ENCODE measurements around the gene DLG1. TPM values are rescaled to one million over a fixed set of nuclear protein-coding genes. Genes with fewer than 3 reads are reported as not detected.
"Not testable (repeated sequence)": the region's sequence is repeated elsewhere in the genome, so short reads cannot be mapped to it uniquely, and the experiment has no call there.

The DLG1 gene
- total RNA-seq, 2 experiments from 2014 or later = 58.8 to 78.4 TPM

- intact Hi-C loops (cut with DNase I, micrococcal nuclease) = no loop called here
- ChIA-PET POLR2A (no interaction called here), CTCF (no interaction called here)
- ATAC-seq (no peak), DNase-seq (no peak)
- H3K36me3 Mint-ChIP-seq (ENCODE audit: low read depth) = peaks cover 2% of the 10 kb centered on the region
- no peaks in the 10 kb centered on the region for H3K27me3 Mint-ChIP-seq
- H3K4me3 Mint-ChIP-seq = no peak overlapping the region
- H3K4me1 Mint-ChIP-seq = peaks cover 8% of the 10 kb centered on the region
- H3K27ac Mint-ChIP-seq = no peak overlapping the region
- H3K9me3 Mint-ChIP-seq (ENCODE audit: low read depth) = no peaks in the 10 kb centered on the region
Measured at GRCh38 chr3:197195326-197195725, 103.1 kb downstream of the DLG1 start.

- POLR2A ChIA-PET; CTCF ChIA-PET; H3K9me3 Mint-ChIP-seq (ENCODE audit: low read depth); ATAC-seq; H3K27ac Mint-ChIP-seq; H3K4me3 Mint-ChIP-seq; DNase-seq; intact Hi-C loops (cut with DNase I, micrococcal nuclease); H3K27me3 Mint-ChIP-seq; H3K36me3 Mint-ChIP-seq (ENCODE audit: low read depth): not testable (repeated sequence)
- H3K4me1 Mint-ChIP-seq = peaks cover 20% of the 10 kb centered on the region
Measured at GRCh38 chr3:197193759-197194158, 104.7 kb downstream of the DLG1 start.

GRCh38 chr3:197191897-197192296, 106.5 kb downstream of the DLG1 start:
- Mint-ChIP-seq H3K4me3 (no peak overlapping the region), H3K27me3 (no peaks in the 10 kb centered on the region), H3K9me3 (ENCODE audit: low read depth) (no peaks in the 10 kb centered on the region), H3K4me1 (peaks cover 16% of the 10 kb centered on the region), H3K36me3 (ENCODE audit: low read depth) (peaks cover 2% of the 10 kb centered on the region), H3K27ac (no peak overlapping the region)
- ChIA-PET CTCF (no interaction called here), POLR2A (no interaction called here)
- DNase-seq (no peak), ATAC-seq (no peak)
- intact Hi-C loops (cut with DNase I, micrococcal nuclease) = no loop called here

- peaks cover 16% of the 10 kb centered on the region for H3K4me1 Mint-ChIP-seq
- H3K9me3 Mint-ChIP-seq (ENCODE audit: low read depth) = no peaks in the 10 kb centered on the region
- no peaks in the 10 kb centered on the region for H3K27me3 Mint-ChIP-seq
- intact Hi-C loops (cut with DNase I, micrococcal nuclease) = loop anchor here (5.0 kb wide), 1 partner anchor 352 kb away; no protein-coding TSS in a partner anchor
- ChIA-PET POLR2A (no interaction called here), CTCF (interaction anchor here (0.6 to 1.7 kb wide), 6 partner anchors 10 to 215 kb away, joined by 3 to 5 read pairs (median 4); no protein-coding TSS in a partner anchor)
- peaks cover 2% of the 10 kb centered on the region for H3K36me3 Mint-ChIP-seq (ENCODE audit: low read depth)
- ATAC-seq = peak; percentile 30
- no peak for DNase-seq
- H3K4me3 Mint-ChIP-seq = no peak overlapping the region
- peak overlapping the region; percentile 14 for H3K27ac Mint-ChIP-seq
Measured at GRCh38 chr3:197189623-197190022, 108.8 kb downstream of the DLG1 start.

- ChIA-PET POLR2A (no interaction called here), CTCF (interaction anchor here (0.6 to 1.7 kb wide), 9 partner anchors 9 to 595 kb away, joined by 3 to 5 read pairs (median 3); no protein-coding TSS in a partner anchor)
- DNase-seq (no peak), ATAC-seq (no peak)
- no peak overlapping the region for H3K27ac Mint-ChIP-seq
- H3K27me3 Mint-ChIP-seq = no peaks in the 10 kb centered on the region
- H3K4me3 Mint-ChIP-seq = no peak overlapping the region
- H3K4me1 Mint-ChIP-seq = peaks cover 16% of the 10 kb centered on the region
- intact Hi-C loops (cut with DNase I, micrococcal nuclease) = loop anchor here (5.0 kb wide), 1 partner anchor 352 kb away; no protein-coding TSS in a partner anchor
- H3K9me3 Mint-ChIP-seq (ENCODE audit: low read depth) = no peaks in the 10 kb centered on the region
- H3K36me3 Mint-ChIP-seq (ENCODE audit: low read depth) = peaks cover 2% of the 10 kb centered on the region
Measured at GRCh38 chr3:197188963-197189362, 109.4 kb downstream of the DLG1 start.

- POLR2A ChIA-PET = no interaction called here
- intact Hi-C loops (cut with DNase I, micrococcal nuclease) = loop anchor here (1.0 to 5.0 kb wide), 4 partner anchors 158 to 350 kb away; partner anchors contain the start of gene MELTF (in 1 of the 2)
Measured at GRCh38 chr3:197186887-197187588, 111.4 kb downstream of the DLG1 start.

GRCh38 chr3:197183582-197183981, 114.8 kb downstream of the DLG1 start:
- ATAC-seq = no peak
- CTCF ChIA-PET = interaction anchor here (0.6 to 1.1 kb wide), 2 partner anchors 131 to 416 kb away, joined by 3 read pairs; no protein-coding TSS in a partner anchor
- Mint-ChIP-seq H3K4me1 (no peaks in the 10 kb centered on the region), H3K27me3 (no peaks in the 10 kb centered on the region), H3K36me3 (ENCODE audit: low read depth) (peaks cover 3% of the 10 kb centered on the region), H3K9me3 (ENCODE audit: low read depth) (no peaks in the 10 kb centered on the region), H3K27ac (no peak overlapping the region), H3K4me3 (no peak overlapping the region)
- intact Hi-C loops (cut with DNase I, micrococcal nuclease) = no loop called here
- no peak for DNase-seq
- POLR2A ChIA-PET = no interaction called here

More at GRCh38 chr3:197186887-197187588, 111.4 kb downstream of the DLG1 start:
- CTCF ChIA-PET = interaction anchor here (0.6 to 2.0 kb wide), 27 partner anchors 8 to 310 kb away, joined by 3 to 9 read pairs (median 4); no protein-coding TSS in a partner anchor
- H3K27me3 Mint-ChIP-seq = no peaks in the 10 kb centered on the region
- peak; percentile 16 for DNase-seq
- no peaks in the 10 kb centered on the region for H3K9me3 Mint-ChIP-seq (ENCODE audit: low read depth)
- H3K4me1 Mint-ChIP-seq = peaks cover 16% of the 10 kb centered on the region
- no peak overlapping the region for H3K27ac Mint-ChIP-seq
- H3K36me3 Mint-ChIP-seq (ENCODE audit: low read depth) = peaks cover 3% of the 10 kb centered on the region
- no peak overlapping the region for H3K4me3 Mint-ChIP-seq
- ATAC-seq = peak; percentile 73

GRCh38 chr3:197181741-197182140, 116.7 kb downstream of the DLG1 start:
- ChIA-PET POLR2A (no interaction called here), CTCF (no interaction called here)
- Mint-ChIP-seq H3K4me1 (peaks cover 2% of the 10 kb centered on the region), H3K9me3 (ENCODE audit: low read depth) (no peaks in the 10 kb centered on the region), H3K27me3 (no peaks in the 10 kb centered on the region), H3K36me3 (ENCODE audit: low read depth) (peaks cover 13% of the 10 kb centered on the region), H3K27ac (no peak overlapping the region), H3K4me3 (no peak overlapping the region)
- ATAC-seq (no peak), DNase-seq (no peak)
- intact Hi-C loops (cut with DNase I, micrococcal nuclease) = no loop called here

GRCh38 chr3:197178998-197179397, 119.4 kb downstream of the DLG1 start:
- Mint-ChIP-seq H3K4me3 (no peak overlapping the region), H3K36me3 (ENCODE audit: low read depth) (peaks cover 13% of the 10 kb centered on the region), H3K9me3 (ENCODE audit: low read depth) (no peaks in the 10 kb centered on the region), H3K27me3 (no peaks in the 10 kb centered on the region), H3K4me1 (peaks cover 6% of the 10 kb centered on the region), H3K27ac (no peak overlapping the region)
- ChIA-PET CTCF (interaction anchor here (0.6 to 1.0 kb wide), 3 partner anchors 8 to 28 kb away, joined by 3 read pairs; no protein-coding TSS in a partner anchor), POLR2A (no interaction called here)
- intact Hi-C loops (cut with DNase I, micrococcal nuclease) = no loop called here
- ATAC-seq (no peak), DNase-seq (no peak)

- DNase-seq = no peak
- Mint-ChIP-seq H3K27ac (no peak overlapping the region), H3K27me3 (no peaks in the 10 kb centered on the region), H3K4me3 (no peak overlapping the region), H3K36me3 (ENCODE audit: low read depth) (peaks cover 10% of the 10 kb centered on the region), H3K4me1 (peaks cover 8% of the 10 kb centered on the region), H3K9me3 (ENCODE audit: low read depth) (no peaks in the 10 kb centered on the region)
- ChIA-PET CTCF (interaction anchor here (2.0 kb wide), 1 partner anchor 13 kb away, joined by 5 read pairs; no protein-coding TSS in a partner anchor), POLR2A (no interaction called here)
- intact Hi-C loops (cut with DNase I, micrococcal nuclease) = no loop called here
- no peak for ATAC-seq
Measured at GRCh38 chr3:197175503-197175902, 122.9 kb downstream of the DLG1 start.

GRCh38 chr3:197174927-197175326, 123.5 kb downstream of the DLG1 start:
- no peaks in the 10 kb centered on the region for H3K9me3 Mint-ChIP-seq (ENCODE audit: low read depth)
- H3K4me3 Mint-ChIP-seq = no peak overlapping the region
- CTCF ChIA-PET = interaction anchor here (2.0 to 2.4 kb wide), 2 partner anchors 12 to 14 kb away, joined by 5 to 9 read pairs; no protein-coding TSS in a partner anchor
- H3K36me3 Mint-ChIP-seq (ENCODE audit: low read depth) = peaks cover 10% of the 10 kb centered on the region
- intact Hi-C loops (cut with DNase I, micrococcal nuclease) = no loop called here
- DNase-seq (no peak), ATAC-seq (no peak)
- no peaks in the 10 kb centered on the region for H3K27me3 Mint-ChIP-seq
- peaks cover 9% of the 10 kb centered on the region for H3K4me1 Mint-ChIP-seq
- POLR2A ChIA-PET = no interaction called here
- H3K27ac Mint-ChIP-seq = no peak overlapping the region

GRCh38 chr3:197173620-197174019, 124.8 kb downstream of the DLG1 start:
- intact Hi-C loops (cut with DNase I, micrococcal nuclease) = no loop called here
- ChIA-PET CTCF (interaction anchor here (2.4 kb wide), 1 partner anchor 13 kb away, joined by 9 read pairs; no protein-coding TSS in a partner anchor), POLR2A (no interaction called here)
- no peaks in the 10 kb centered on the region for H3K27me3 Mint-ChIP-seq
- no peak overlapping the region for H3K4me3 Mint-ChIP-seq
- H3K36me3 Mint-ChIP-seq (ENCODE audit: low read depth) = peaks cover 10% of the 10 kb centered on the region
- peaks cover 15% of the 10 kb centered on the region for H3K4me1 Mint-ChIP-seq
- H3K27ac Mint-ChIP-seq = no peak overlapping the region
- no peaks in the 10 kb centered on the region for H3K9me3 Mint-ChIP-seq (ENCODE audit: low read depth)
- DNase-seq = no peak
- ATAC-seq = no peak

Measured in activated CD4-positive, alpha-beta T cell treated with anti-CD3 and anti-CD28 coated beads for 36 hours (primary cell).